ENCODE data around the gene SMARCD3. TPM values are rescaled to one million over a fixed set of nuclear protein-coding genes. Genes with fewer than 3 reads are reported as not detected.

SMARCD3 gene
- 112 TPM for total RNA-seq
- long read RNA-seq, transcript SMARCD3-203 (14 exons, 2,018 nt) = minor isoform, 49 of 210 reads
- long read RNA-seq, transcript SMARCD3-201 (13 exons, 1,993 nt) = major isoform, 104 of 210 reads
- long read RNA-seq, partial matches to known transcripts = 22 of 210 reads
- long read RNA-seq, other reads (novel, unspliced or antisense) = 34 of 210 reads

- peak; percentile 89 for DNase-seq (ENCODE audit: low spot score)
- intact Hi-C loops (cut with DNase I) = loop anchor here (2.0 kb wide), 1 partner anchor 16 kb away; the partner anchor contains the start of gene CHPF2
Measured at GRCh38 chr7:151248346-151249033, at the start of gene SMARCD3. Gene SMARCD3, minus strand, starts transcription at chr7:151248694. Its CDS starts 132 bp downstream, at chr7:151248562.

GRCh38 chr7:151296202-151296992 lies 47.9 kb upstream of the SMARCD3 start:
- DNase-seq (ENCODE audit: low spot score) = no peak
- intact Hi-C loops (cut with DNase I) = no loop called here

- intact Hi-C loops (cut with DNase I) = no loop called here
- DNase-seq (ENCODE audit: low spot score) = peak; percentile 31
Measured at GRCh38 chr7:151292850-151293249, 44.4 kb upstream of the SMARCD3 start.

- DNase-seq (ENCODE audit: low spot score) = peak; percentile 27
- intact Hi-C loops (cut with DNase I) = no loop called here
Measured at GRCh38 chr7:151291206-151291605, 42.7 kb upstream of the SMARCD3 start.

GRCh38 chr7:151290355-151290760 lies 41.9 kb upstream of the SMARCD3 start:
- no peak for DNase-seq (ENCODE audit: low spot score)
- intact Hi-C loops (cut with DNase I) = no loop called here

GRCh38 chr7:151289891-151290290 lies 41.4 kb upstream of the SMARCD3 start:
- DNase-seq (ENCODE audit: low spot score) = no peak
- intact Hi-C loops (cut with DNase I) = no loop called here

- intact Hi-C loops (cut with DNase I) = no loop called here
- DNase-seq (ENCODE audit: low spot score) = no peak
Measured at GRCh38 chr7:151286148-151286547, 37.7 kb upstream of the SMARCD3 start.

GRCh38 chr7:151283302-151283701 lies 34.8 kb upstream of the SMARCD3 start:
- DNase-seq (ENCODE audit: low spot score) = no peak
- intact Hi-C loops (cut with DNase I) = no loop called here

GRCh38 chr7:151282111-151282510 lies 33.6 kb upstream of the SMARCD3 start:
- intact Hi-C loops (cut with DNase I) = no loop called here
- no peak for DNase-seq (ENCODE audit: low spot score)

- DNase-seq (ENCODE audit: low spot score) = no peak
- intact Hi-C loops (cut with DNase I) = no loop called here
Measured at GRCh38 chr7:151281686-151282085, 33.2 kb upstream of the SMARCD3 start.

GRCh38 chr7:151280388-151281019 lies 32.0 kb upstream of the SMARCD3 start:
- intact Hi-C loops (cut with DNase I) = no loop called here
- no peak for DNase-seq (ENCODE audit: low spot score)

GRCh38 chr7:151279868-151280267 lies 31.4 kb upstream of the SMARCD3 start:
- intact Hi-C loops (cut with DNase I) = no loop called here

GRCh38 chr7:151278949-151279348 lies 30.5 kb upstream of the SMARCD3 start:
- intact Hi-C loops (cut with DNase I) = no loop called here
- no peak for DNase-seq (ENCODE audit: low spot score)

More at GRCh38 chr7:151279868-151280267, 31.4 kb upstream of the SMARCD3 start:
- no peak for DNase-seq (ENCODE audit: low spot score)

- intact Hi-C loops (cut with DNase I) = no loop called here
- no peak for DNase-seq (ENCODE audit: low spot score)
Measured at GRCh38 chr7:151277631-151278030, 29.1 kb upstream of the SMARCD3 start.

GRCh38 chr7:151276666-151277590 lies 28.4 kb upstream of the SMARCD3 start:
- intact Hi-C loops (cut with DNase I) = no loop called here

GRCh38 chr7:151275813-151276577 lies 27.5 kb upstream of the SMARCD3 start:
- no peak for DNase-seq (ENCODE audit: low spot score)
- intact Hi-C loops (cut with DNase I) = no loop called here

More at GRCh38 chr7:151276666-151277590, 28.4 kb upstream of the SMARCD3 start:
- no peak for DNase-seq (ENCODE audit: low spot score)

GRCh38 chr7:151274936-151275812 lies 26.7 kb upstream of the SMARCD3 start:
- DNase-seq (ENCODE audit: low spot score) = no peak
- intact Hi-C loops (cut with DNase I) = no loop called here
